Mammary epithelial cell (primary cell): ENCODE measurements around the gene USP31.

Experiments used
- EZH2 ChIP-seq: IDR thresholded peaks from 2 replicates; pipeline ENCODE4 v1.6.1; 2012; ENCODE audit warnings: low read length, inconsistent platforms, borderline replicate concordance
- TF ChIP-seq, protein P1 (sequence below), 2 donors: IDR thresholded peaks in 1 of 2; conservative IDR thresholded peaks in 1 of 2; 2 replicates each; pipeline ENCODE4 v1.5.1; 2011 to 2012; ENCODE audit warnings: inconsistent platforms in 2 of 2, low read length in 2 of 2, mild to moderate bottlenecking in 2 of 2, control low read depth in 1 of 2, low read depth in 1 of 2; ENCODE audit not compliant: insufficient read depth in 1 of 2; ENCODE audit errors: extremely low read depth in 1 of 2

DNA sequence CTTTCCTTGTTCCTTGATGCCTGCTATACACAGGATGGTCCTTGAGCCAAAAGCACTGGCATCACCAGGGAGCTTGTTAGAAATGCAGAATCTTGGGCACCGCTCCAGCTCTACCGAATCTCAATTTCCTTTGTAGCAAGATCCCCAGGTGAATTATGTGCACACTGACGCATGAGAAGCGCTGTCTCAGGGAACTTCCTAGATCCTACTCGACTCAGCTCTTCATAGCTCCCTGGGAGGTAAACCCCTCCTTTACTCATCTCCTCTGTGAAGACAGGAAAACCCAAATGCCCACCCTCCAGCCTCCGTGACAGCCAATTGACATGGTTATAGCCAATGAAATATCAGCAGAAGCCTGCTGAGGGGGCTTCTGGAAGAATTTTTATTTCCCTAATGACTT is 4.1 kb downstream of the USP31 start:
- TF ChIP-seq, protein P1, sequence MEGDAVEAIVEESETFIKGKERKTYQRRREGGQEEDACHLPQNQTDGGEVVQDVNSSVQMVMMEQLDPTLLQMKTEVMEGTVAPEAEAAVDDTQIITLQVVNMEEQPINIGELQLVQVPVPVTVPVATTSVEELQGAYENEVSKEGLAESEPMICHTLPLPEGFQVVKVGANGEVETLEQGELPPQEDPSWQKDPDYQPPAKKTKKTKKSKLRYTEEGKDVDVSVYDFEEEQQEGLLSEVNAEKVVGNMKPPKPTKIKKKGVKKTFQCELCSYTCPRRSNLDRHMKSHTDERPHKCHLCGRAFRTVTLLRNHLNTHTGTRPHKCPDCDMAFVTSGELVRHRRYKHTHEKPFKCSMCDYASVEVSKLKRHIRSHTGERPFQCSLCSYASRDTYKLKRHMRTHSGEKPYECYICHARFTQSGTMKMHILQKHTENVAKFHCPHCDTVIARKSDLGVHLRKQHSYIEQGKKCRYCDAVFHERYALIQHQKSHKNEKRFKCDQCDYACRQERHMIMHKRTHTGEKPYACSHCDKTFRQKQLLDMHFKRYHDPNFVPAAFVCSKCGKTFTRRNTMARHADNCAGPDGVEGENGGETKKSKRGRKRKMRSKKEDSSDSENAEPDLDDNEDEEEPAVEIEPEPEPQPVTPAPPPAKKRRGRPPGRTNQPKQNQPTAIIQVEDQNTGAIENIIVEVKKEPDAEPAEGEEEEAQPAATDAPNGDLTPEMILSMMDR (conservative IDR thresholded peaks at IDR 0.05 in 1 of 2, IDR thresholded peaks at IDR 0.05 in 1 of 2; ENCODE audit: extremely low read depth in 1 of 2, insufficient read depth in 1 of 2, low read depth in 1 of 2, low read length in 2 of 2): no peak
- TF ChIP-seq EZH2: no peak
